GM12801 (cell line): ENCODE results near the gene LINS1.

Experiments used
- CTCF ChIP-seq: IDR thresholded peaks from one replicate; pipeline ENCODE4 v1.5.1; 2011; ENCODE audit warnings: control low read depth; ENCODE audit not compliant: insufficient read length; ENCODE audit errors: extremely low read depth

The LINS1 gene

GRCh38 chr15:100531823-100532327 lies 70.1 kb downstream of the LINS1 start:
- no peak for TF ChIP-seq CTCF

- no peak for TF ChIP-seq CTCF
Measured at GRCh38 chr15:100531204-100531603, 70.8 kb downstream of the LINS1 start.

- TF ChIP-seq CTCF, result no peak
Measured at GRCh38 chr15:100529556-100529955, 72.4 kb downstream of the LINS1 start.

GRCh38 chr15:100528833-100529428 lies 73.1 kb downstream of the LINS1 start, which contains the start of gene CERS3:
CERS3 (minus strand) TSS chr15:100528950; CDS start chr15:100501849, 27,101 bp downstream.
- no peak for TF ChIP-seq CTCF

GRCh38 chr15:100526027-100526481 lies 75.9 kb downstream of the LINS1 start:
- TF ChIP-seq CTCF, result no peak

- TF ChIP-seq CTCF, result no peak
Measured at GRCh38 chr15:100525436-100525835, 76.5 kb downstream of the LINS1 start.

GRCh38 chr15:100524326-100524725 lies 77.7 kb downstream of the LINS1 start:
- TF ChIP-seq CTCF, result no peak
